HEK293 (cell line): ENCODE data around the gene STAMBPL1.
A peak's percentile ranks its signal among the peaks of the same experiment; 100 is the strongest.

Experiments used
- CTCF ChIA-PET: fragments of 350-600 bp; formaldehyde crosslinking; extraction: SDS; loops from one replicate; lab custom pipeline; 2021; ENCODE audit warnings: antibody characterized with exemption; lab: Yijun Ruan, JAX
- POLR2A ChIA-PET: fragments of 300-600 bp; formaldehyde crosslinking; extraction: SDS; loops from one replicate; lab custom pipeline; 2020; ENCODE audit warnings: antibody characterized with exemption, inconsistent platforms; lab: Yijun Ruan, JAX
- H3K27ac ChIP-seq: fragments of 200-500 bp; sonication (Bioruptor generic); 2 replicates; pipeline ENCODE4 v1.5.1; 2014; ENCODE audit warnings: low read depth, low read length, control low read depth, inconsistent platforms; ENCODE audit errors: extremely low read depth
- H3K36me3 ChIP-seq, 2 experiments: fragments of 200-500 bp in 1 of 2; sonication (Bioruptor generic) in 1 of 2; 1 replicate in 1 of 2; 2 replicates in 1 of 2; pipeline ENCODE4 v1.5.1; 2014 to 2017; ENCODE audit warnings: inconsistent platforms in 2 of 2, low read length in 2 of 2; ENCODE audit not compliant: control insufficient read depth in 2 of 2, insufficient read depth in 1 of 2
- H3K4me1 ChIP-seq: fragments of 200-500 bp; sonication (Bioruptor generic); 2 replicates; pipeline ENCODE4 v1.5.1; 2014; ENCODE audit warnings: mild to moderate bottlenecking, low read length, inconsistent platforms; ENCODE audit not compliant: control insufficient read depth, insufficient read depth
- H3K4me3 ChIP-seq: 2 replicates; pipeline ENCODE4 v1.5.1; 2011; ENCODE audit warnings: low read depth, mild to moderate bottlenecking, control low read depth, low read length, moderate library complexity
- H3K9me3 ChIP-seq: fragments of 200-500 bp; sonication (Bioruptor generic); 2 replicates; pipeline ENCODE4 v1.5.1; 2014; ENCODE audit warnings: low read depth, low read length, inconsistent platforms; ENCODE audit not compliant: control insufficient read depth, insufficient read depth
- GLIS1 ChIP-seq: fragments of 450-650 bp; formaldehyde crosslinking; IDR thresholded peaks from 2 replicates; pipeline ENCODE4 v1.5.1; 2016; ENCODE audit warnings: missing biosample characterization, missing genetic modification characterization
- KLF17 ChIP-seq: fragments of 450-650 bp; formaldehyde crosslinking; IDR thresholded peaks from 2 replicates; pipeline ENCODE4 v1.5.1; 2016; ENCODE audit warnings: missing biosample characterization, missing genetic modification characterization
- MYNN ChIP-seq: fragments of 450-650 bp; formaldehyde crosslinking; IDR thresholded peaks from 2 replicates; pipeline ENCODE4 v1.5.1; 2016; ENCODE audit warnings: missing biosample characterization, missing genetic modification characterization, borderline replicate concordance
- MZF1 ChIP-seq: fragments of 450-650 bp; formaldehyde crosslinking; IDR thresholded peaks from 2 replicates; pipeline ENCODE4 v1.5.1; 2017; ENCODE audit warnings: missing biosample characterization, missing genetic modification characterization, borderline replicate concordance
- OSR2 ChIP-seq: fragments of 450-650 bp; formaldehyde crosslinking; IDR thresholded peaks from 2 replicates; pipeline ENCODE4 v1.5.1; 2016; ENCODE audit warnings: missing biosample characterization, missing genetic modification characterization
- TSHZ1 ChIP-seq: fragments of 450-650 bp; formaldehyde crosslinking; IDR thresholded peaks from 2 replicates; pipeline ENCODE4 v1.5.1; 2016; ENCODE audit warnings: missing biosample characterization, missing genetic modification characterization, borderline replicate concordance
- ZFHX2 ChIP-seq: fragments of 450-650 bp; formaldehyde crosslinking; conservative IDR thresholded peaks from 2 replicates; pipeline ENCODE4 v1.5.1; 2016; ENCODE audit warnings: missing biosample characterization, missing genetic modification characterization
- ZIC2 ChIP-seq: fragments of 450-650 bp; formaldehyde crosslinking; IDR thresholded peaks from 2 replicates; pipeline ENCODE4 v1.5.1; 2016; ENCODE audit warnings: missing biosample characterization, missing genetic modification characterization
- ZNF10 ChIP-seq: fragments of 450-650 bp; formaldehyde crosslinking; IDR thresholded peaks from 2 replicates; pipeline ENCODE4 v1.5.1; 2017; ENCODE audit warnings: missing biosample characterization, missing genetic modification characterization
- ZNF132 ChIP-seq: fragments of 450-650 bp; formaldehyde crosslinking; IDR thresholded peaks from 2 replicates; pipeline ENCODE4 v1.5.1; 2017; ENCODE audit warnings: missing biosample characterization, missing genetic modification characterization, borderline replicate concordance
- ZNF140 ChIP-seq: fragments of 450-650 bp; formaldehyde crosslinking; IDR thresholded peaks from 2 replicates; pipeline ENCODE4 v1.5.1; 2016; ENCODE audit warnings: missing biosample characterization, missing genetic modification characterization
- ZNF26 ChIP-seq: fragments of 450-650 bp; formaldehyde crosslinking; IDR thresholded peaks from 2 replicates; pipeline ENCODE4 v1.5.1; 2016; ENCODE audit warnings: missing biosample characterization, missing genetic modification characterization
- ZNF354C ChIP-seq: fragments of 450-650 bp; formaldehyde crosslinking; IDR thresholded peaks from 2 replicates; pipeline ENCODE4 v1.5.1; 2016; ENCODE audit warnings: missing biosample characterization, missing genetic modification characterization, low read depth, borderline replicate concordance
- ZNF404 ChIP-seq: fragments of 450-650 bp; formaldehyde crosslinking; IDR thresholded peaks from 2 replicates; pipeline ENCODE4 v1.5.1; 2017; ENCODE audit warnings: missing biosample characterization, missing genetic modification characterization
- ZNF473 ChIP-seq: fragments of 450-650 bp; formaldehyde crosslinking; IDR thresholded peaks from 2 replicates; pipeline ENCODE4 v1.5.1; 2017; ENCODE audit warnings: missing biosample characterization, missing genetic modification characterization
- ZNF488 ChIP-seq: fragments of 450-650 bp; formaldehyde crosslinking; IDR thresholded peaks from 2 replicates; pipeline ENCODE4 v1.5.1; 2016; ENCODE audit warnings: missing biosample characterization, missing genetic modification characterization
- ZNF513 ChIP-seq: fragments of 450-650 bp; IDR thresholded peaks from 2 replicates; pipeline ENCODE4 v1.5.1; 2018; ENCODE audit warnings: missing biosample characterization, missing genetic modification characterization
- ZNF580 ChIP-seq: fragments of 450-650 bp; formaldehyde crosslinking; IDR thresholded peaks from 2 replicates; pipeline ENCODE4 v1.5.1; 2016; ENCODE audit warnings: missing biosample characterization, missing genetic modification characterization
- ZNF600 ChIP-seq: fragments of 450-650 bp; formaldehyde crosslinking; IDR thresholded peaks from 2 replicates; pipeline ENCODE4 v1.5.1; 2016; ENCODE audit warnings: missing biosample characterization, missing genetic modification characterization
- ZNF610 ChIP-seq: fragments of 450-650 bp; formaldehyde crosslinking; IDR thresholded peaks from 2 replicates; pipeline ENCODE4 v1.5.1; 2016; ENCODE audit warnings: missing biosample characterization, missing genetic modification characterization, borderline replicate concordance
- ZNF623 ChIP-seq: fragments of 450-650 bp; formaldehyde crosslinking; IDR thresholded peaks from 2 replicates; pipeline ENCODE4 v1.5.1; 2016; ENCODE audit warnings: missing biosample characterization, missing genetic modification characterization
- ZNF626 ChIP-seq: fragments of 450-650 bp; sonication (Bioruptor Pico); formaldehyde crosslinking; IDR thresholded peaks from 2 replicates; pipeline ENCODE4 v1.5.1; 2018; ENCODE audit warnings: missing biosample characterization, missing genetic modification characterization, inconsistent platforms
- ZNF658 ChIP-seq: fragments of 450-650 bp; formaldehyde crosslinking; IDR thresholded peaks from 2 replicates; pipeline ENCODE4; 2016; ENCODE audit warnings: missing biosample characterization, missing genetic modification characterization
- ZNF76 ChIP-seq: fragments of 450-650 bp; formaldehyde crosslinking; IDR thresholded peaks from 2 replicates; pipeline ENCODE4; 2016; ENCODE audit warnings: low read depth, missing biosample characterization, missing genetic modification characterization, borderline replicate concordance
- ZNF785 ChIP-seq: fragments of 450-650 bp; formaldehyde crosslinking; IDR thresholded peaks from 2 replicates; pipeline ENCODE4 v1.5.1; 2016; ENCODE audit warnings: missing biosample characterization, missing genetic modification characterization
- ZNF791 ChIP-seq: fragments of 450-650 bp; formaldehyde crosslinking; IDR thresholded peaks from 2 replicates; pipeline ENCODE4 v1.5.1; 2016; ENCODE audit warnings: missing biosample characterization, missing genetic modification characterization
- ZSCAN4 ChIP-seq: fragments of 450-650 bp; formaldehyde crosslinking; IDR thresholded peaks from 2 replicates; pipeline ENCODE4 v1.5.1; 2017; ENCODE audit warnings: missing biosample characterization, missing genetic modification characterization

STAMBPL1 gene

GRCh38 chr10:88896994-88897853 is 17.2 kb downstream of the STAMBPL1 start:
- Histone ChIP-seq H3K36me3 (peaks cover 0 to 7% of the 10 kb centered on the region in 2 experiments; a peak in 1 of 3 replicates), H3K27ac (peak overlapping the region; percentile 29; the same call in 1 of the 2 replicates), H3K4me3 (no peak overlapping the region), H3K9me3 (no peaks in the 10 kb centered on the region), H3K4me1 (peaks cover 30% of the 10 kb centered on the region)
- ChIA-PET POLR2A (interaction anchor here (1.0 kb wide), 1 partner anchor 18 kb away, joined by 3 read pairs; no protein-coding TSS in a partner anchor), CTCF (interaction anchor here (0.7 to 1.6 kb wide), 3 partner anchors 35 to 625 kb away, joined by 3 to 5 read pairs (median 3); no protein-coding TSS in a partner anchor)
- TF ChIP-seq OSR2 (tag by site-specific recombination) (peak; percentile 49), MYNN (tag by site-specific recombination) (no peak), ZNF132 (tag by site-specific recombination) (no peak), ZSCAN4 (tag by site-specific recombination) (0 out of 2 replicates have a peak, but pooled peaks have one; percentile 3), ZNF26 (no peak), ZNF580 (no peak), ZNF473 (tag by site-specific recombination) (no peak), ZNF600 (tag by site-specific recombination) (no peak), ZNF76 (no peak), ZNF623 (no peak), ZNF626 (tag by site-specific recombination) (no peak), GLIS1 (no peak), ZIC2 (no peak), ZNF10 (tag by site-specific recombination) (no peak), ZNF354C (tag by site-specific recombination) (no peak), ZNF785 (tag by site-specific recombination) (no peak), ZNF488 (tag by site-specific recombination) (no peak), ZNF404 (tag by site-specific recombination) (no peak), MZF1 (0 out of 2 replicates have a peak, but pooled peaks have one; percentile 9), ZNF791 (tag by site-specific recombination) (no peak), ZNF610 (tag by site-specific recombination) (no peak), ZNF140 (tag by site-specific recombination) (peak; percentile 60; the same call in 1 of the 2 replicates), KLF17 (tag by site-specific recombination) (no peak), ZNF658 (tag by site-specific recombination) (no peak), ZFHX2 (tag by site-specific recombination) (no peak), ZNF513 (no peak), TSHZ1 (no peak)
